BLaER1 treated with 17β-estradiol and CSF1 and Interleukin-3, amounts not matched to agents 10 nM and 100 nM (cell line): ENCODE measurements around the gene TSPAN13.
A peak's percentile ranks its signal among the peaks of the same experiment; 100 is the strongest.

Experiments used
- H3K27ac ChIP-seq, 11 experiments: shearing (Covaris generic); formaldehyde crosslinking; 2 replicates each; pipeline ENCODE4 v1.8.1; 2022
- H3K27me3 ChIP-seq, 11 experiments: shearing (Covaris generic); formaldehyde crosslinking; 2 replicates each; pipeline ENCODE4 v1.8.1; 2022
- H3K36me3 ChIP-seq, 11 experiments: shearing (Covaris generic); formaldehyde crosslinking; 2 replicates each; pipeline ENCODE4 v1.8.1; 2022
- H3K4me1 ChIP-seq, 10 experiments: shearing (Covaris generic); formaldehyde crosslinking; 2 replicates each; pipeline ENCODE4 v1.8.1; 2022
- H3K4me2 ChIP-seq, 11 experiments: shearing (Covaris generic); formaldehyde crosslinking; 2 replicates each; pipeline ENCODE4 v1.8.1; 2022
- H3K4me3 ChIP-seq, 10 experiments: shearing (Covaris generic); formaldehyde crosslinking; 2 replicates each; pipeline ENCODE4 v1.8.1; 2022
- H3K9ac ChIP-seq, 11 experiments: shearing (Covaris generic); formaldehyde crosslinking; 2 replicates each; pipeline ENCODE4 v1.8.1; 2022
- H3K9me3 ChIP-seq, 11 experiments: shearing (Covaris generic); formaldehyde crosslinking; replicated peaks in 1 of 11; 2 replicates each; pipeline ENCODE4 v1.8.1; 2022
- H4K20me1 ChIP-seq, 11 experiments: shearing (Covaris generic); formaldehyde crosslinking; 2 replicates each; pipeline ENCODE4 v1.8.1; 2022
- Cebpa-rat ChIP-seq, 11 experiments: shearing (Covaris generic); IDR thresholded peaks; 2 replicates each; pipeline ENCODE4 v1.8.1; 2022

Gene TSPAN13

GRCh38 chr7:16745645-16746044 is 7.9 kb upstream of the TSPAN13 start:
- no peaks in the 10 kb centered on the region for H4K20me1 ChIP-seq
- H3K27me3 ChIP-seq: no peaks in the 10 kb centered on the region
- H3K4me3 ChIP-seq: no peak overlapping the region
- H3K27ac ChIP-seq: no peak overlapping the region
- H3K4me2 ChIP-seq: no peak overlapping the region
- H3K9me3 ChIP-seq: no peaks in the 10 kb centered on the region
- TF ChIP-seq Cebpa-rat (IDR thresholded peaks at IDR 0.05): no peak
- H3K36me3 ChIP-seq: no peaks in the 10 kb centered on the region
- no peak overlapping the region for H3K9ac ChIP-seq
- H3K4me1 ChIP-seq: peaks cover 0 to 4% (median 0%) of the 10 kb centered on the region in 10 experiments; a peak in 2 of 20 replicates

- Histone ChIP-seq H4K20me1 (no peaks in the 10 kb centered on the region), H3K4me1 (peaks cover 0 to 4% (median 0%) of the 10 kb centered on the region in 10 experiments; a peak in 2 of 20 replicates), H3K27ac (no peak overlapping the region), H3K27me3 (no peaks in the 10 kb centered on the region), H3K4me3 (no peak overlapping the region), H3K36me3 (no peaks in the 10 kb centered on the region), H3K9me3 (no peaks in the 10 kb centered on the region), H3K4me2 (no peak overlapping the region), H3K9ac (no peak overlapping the region)
- no peak for TF ChIP-seq Cebpa-rat (IDR thresholded peaks at IDR 0.05)
Measured at GRCh38 chr7:16747102-16747501, 6.5 kb upstream of the TSPAN13 start.

GRCh38 chr7:16753932-16754855 is 639 bp downstream of the TSPAN13 start:
- H4K20me1 ChIP-seq: peaks cover 0 to 14% (median 0%) of the 10 kb centered on the region in 11 experiments; a peak in 4 of 22 replicates
- peaks cover 13 to 52% (median 45%) of the 10 kb centered on the region in 10 experiments for H3K4me1 ChIP-seq
- H3K4me2 ChIP-seq: peak overlapping the region; percentile 77 to 99 (median 92)
- peaks cover 0 to 11% (median 0%) of the 10 kb centered on the region in 11 experiments; a peak in 2 of 22 replicates for H3K27me3 ChIP-seq
- peak overlapping the region; percentile 68 to 92 (median 85) for H3K4me3 ChIP-seq
- H3K36me3 ChIP-seq: no peaks in the 10 kb centered on the region
- H3K9me3 ChIP-seq: peaks cover 0 to 4% (median under 1%) of the 10 kb centered on the region in 11 experiments; a peak in 10 of 22 replicates
- H3K27ac ChIP-seq: peak overlapping the region in 9 of 11 experiments; percentile 32 to 78 (median 71); a peak in 19 of 22 replicates
- peak overlapping the region; percentile 57 to 84 (median 77) for H3K9ac ChIP-seq
- TF ChIP-seq Cebpa-rat (IDR thresholded peaks at IDR 0.05): no peak

- peak overlapping the region in 9 of 11 experiments; percentile 74 to 84 (median 80); a peak in 17 of 22 replicates for H3K9ac ChIP-seq
Measured at GRCh38 chr7:16754856-16755317, 1.3 kb downstream of the TSPAN13 start.

GRCh38 chr7:16755397-16755796 is 1.8 kb downstream of the TSPAN13 start:
- no peak for TF ChIP-seq Cebpa-rat (IDR thresholded peaks at IDR 0.05)
- Histone ChIP-seq H3K27ac (0 out of 22 replicates have a peak overlapping the region, but pooled peaks of 1 of the 11 experiments have one; percentile 78), H4K20me1 (peaks cover 0 to 14% (median 0%) of the 10 kb centered on the region in 11 experiments; a peak in 4 of 22 replicates), H3K36me3 (peaks cover 0 to 8% (median 0%) of the 10 kb centered on the region in 11 experiments; a peak in 3 of 22 replicates), H3K9me3 (peaks cover 0 to 15% (median 8%) of the 10 kb centered on the region in 11 experiments; a peak in 13 of 22 replicates), H3K4me1 (peaks cover 13 to 64% (median 57%) of the 10 kb centered on the region in 10 experiments), H3K9ac (peak overlapping the region in 5 of 11 experiments; percentile 77 to 84 (median 81); a peak in 5 of 22 replicates), H3K27me3 (peaks cover 0 to 11% (median 0%) of the 10 kb centered on the region in 11 experiments; a peak in 2 of 22 replicates), H3K4me3 (peak overlapping the region in 6 of 10 experiments; percentile 84 to 92 (median 86); a peak in 11 of 20 replicates), H3K4me2 (peak overlapping the region; percentile 77 to 99 (median 92))

More at GRCh38 chr7:16754856-16755317, 1.3 kb downstream of the TSPAN13 start:
- H3K4me1 ChIP-seq: peaks cover 13 to 59% (median 52%) of the 10 kb centered on the region in 10 experiments
- H3K4me2 ChIP-seq: peak overlapping the region; percentile 77 to 99 (median 92)
- peaks cover 0 to 14% (median 0%) of the 10 kb centered on the region in 11 experiments; a peak in 4 of 22 replicates for H4K20me1 ChIP-seq
- peaks cover 0 to 11% (median 4%) of the 10 kb centered on the region in 11 experiments; a peak in 12 of 22 replicates for H3K9me3 ChIP-seq
- H3K4me3 ChIP-seq: peak overlapping the region; percentile 68 to 92 (median 85); a peak in 19 of 20 replicates
- peak overlapping the region in 8 of 11 experiments; percentile 54 to 78 (median 72); a peak in 15 of 22 replicates for H3K27ac ChIP-seq
- H3K27me3 ChIP-seq: peaks cover 0 to 11% (median 0%) of the 10 kb centered on the region in 11 experiments; a peak in 2 of 22 replicates
- H3K36me3 ChIP-seq: peaks cover 0 to 3% (median 0%) of the 10 kb centered on the region in 11 experiments; a peak in 2 of 22 replicates
- TF ChIP-seq Cebpa-rat (IDR thresholded peaks at IDR 0.05): no peak

- TF ChIP-seq Cebpa-rat (IDR thresholded peaks at IDR 0.05): no peak
- Histone ChIP-seq H3K27me3 (peaks cover 0 to 11% (median 0%) of the 10 kb centered on the region in 11 experiments; a peak in 2 of 22 replicates), H3K27ac (peak overlapping the region in 6 of 11 experiments; percentile 66 to 83 (median 76); a peak in 10 of 22 replicates), H4K20me1 (peaks cover 0 to 14% (median 0%) of the 10 kb centered on the region in 11 experiments; a peak in 4 of 22 replicates), H3K9me3 (peaks cover 8 to 33% (median 24%) of the 10 kb centered on the region in 11 experiments; a peak in 21 of 22 replicates), H3K4me2 (peak overlapping the region in 8 of 11 experiments; percentile 9 to 82 (median 78); a peak in 15 of 22 replicates), H3K4me3 (no peak overlapping the region), H3K9ac (no peak overlapping the region), H3K4me1 (peaks cover 13 to 69% (median 57%) of the 10 kb centered on the region in 10 experiments), H3K36me3 (peaks cover 0 to 30% (median 14%) of the 10 kb centered on the region in 11 experiments; a peak in 14 of 22 replicates)
Measured at GRCh38 chr7:16758036-16758435, 4.5 kb downstream of the TSPAN13 start.

- H3K4me2 ChIP-seq: peak overlapping the region; percentile 5 to 82 (median 70); a peak in 20 of 22 replicates
Measured at GRCh38 chr7:16758631-16759611, 5.4 kb downstream of the TSPAN13 start.

More at GRCh38 chr7:16758631-16759611, 5.4 kb downstream of the TSPAN13 start:
- Histone ChIP-seq H3K27ac (peak overlapping the region in 8 of 11 experiments; percentile 59 to 83 (median 73); a peak in 16 of 22 replicates), H4K20me1 (peaks cover 0 to 12% (median 0%) of the 10 kb centered on the region in 11 experiments; a peak in 4 of 22 replicates), H3K4me3 (peak overlapping the region in 7 of 10 experiments; percentile 16 to 49 (median 29); a peak in 11 of 20 replicates), H3K36me3 (peaks cover 0 to 39% (median 22%) of the 10 kb centered on the region in 11 experiments; a peak in 14 of 22 replicates), H3K4me1 (peaks cover 13 to 67% (median 57%) of the 10 kb centered on the region in 10 experiments), H3K9me3 (peaks cover 16 to 42% (median 33%) of the 10 kb centered on the region in 11 experiments; a peak in 21 of 22 replicates), H3K27me3 (peaks cover 0 to 10% (median 0%) of the 10 kb centered on the region in 11 experiments; a peak in 2 of 22 replicates), H3K9ac (peak overlapping the region in 7 of 11 experiments; percentile 15 to 63 (median 47); a peak in 10 of 22 replicates)
- no peak for TF ChIP-seq Cebpa-rat (IDR thresholded peaks at IDR 0.05)
